NOMO-1 treated with dmso at 0.1 percent for 144 hours (cell line): ENCODE results near the gene WFDC9.
"Not testable (repeated sequence)": the region's sequence is repeated elsewhere in the genome, so short reads cannot be mapped to it uniquely, and the experiment has no call there.

Experiments
- DNase-seq: peaks from one replicate; lab custom pipeline; 2025; ENCODE audit not compliant: unreplicated experiment; lab: John Stamatoyannopoulos, UW

WFDC9 gene

DNA sequence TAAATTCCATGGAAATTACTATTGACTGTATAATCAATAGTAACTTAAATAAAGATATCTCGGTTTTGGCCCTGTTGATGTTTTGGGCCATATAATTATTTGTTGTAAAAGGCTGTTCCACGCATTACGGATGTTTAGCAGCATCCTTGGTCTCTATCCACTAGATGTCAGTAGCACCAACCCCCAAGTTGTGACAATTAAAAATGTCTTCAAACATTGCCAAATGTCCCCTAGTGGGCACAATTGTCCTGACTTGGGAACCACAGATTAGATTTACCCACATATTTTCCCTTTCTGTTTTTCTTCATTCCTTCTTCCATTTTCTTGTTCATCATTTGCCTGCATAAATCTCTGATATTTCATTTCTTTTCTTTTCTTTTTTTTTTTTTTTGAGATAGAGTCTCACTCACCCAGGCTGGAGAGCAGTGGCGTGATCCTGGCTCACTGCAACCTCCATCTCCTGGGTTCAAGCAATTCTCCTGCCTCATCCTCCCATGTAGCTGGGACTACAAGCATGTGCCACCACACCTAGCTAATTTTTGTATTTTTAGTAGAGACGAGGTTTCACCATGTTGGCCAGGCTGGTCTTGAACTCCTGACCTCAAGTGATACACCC is 38.4 kb downstream of the WFDC9 start:
- peak; percentile 36 for DNase-seq

DNA sequence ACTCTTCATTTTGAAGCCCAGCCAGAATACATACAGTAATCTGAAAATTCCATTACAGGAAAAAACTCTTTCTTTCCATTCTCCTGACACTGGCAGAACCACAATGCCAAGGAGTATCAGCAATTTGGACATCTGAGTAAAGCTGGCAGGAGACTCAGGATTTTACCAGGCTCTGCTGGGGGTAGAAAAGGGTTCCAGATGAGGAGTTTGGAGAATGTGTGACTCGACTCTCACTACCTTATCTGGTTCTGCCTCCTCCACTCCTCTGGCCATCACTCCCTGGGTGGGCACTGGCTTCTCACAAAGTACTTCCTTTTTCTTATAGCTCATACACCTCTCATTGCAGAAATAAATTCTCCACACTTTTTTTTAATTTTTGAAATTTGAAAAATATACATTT is 41.4 kb downstream of the WFDC9 start:
- no peak for DNase-seq

DNA sequence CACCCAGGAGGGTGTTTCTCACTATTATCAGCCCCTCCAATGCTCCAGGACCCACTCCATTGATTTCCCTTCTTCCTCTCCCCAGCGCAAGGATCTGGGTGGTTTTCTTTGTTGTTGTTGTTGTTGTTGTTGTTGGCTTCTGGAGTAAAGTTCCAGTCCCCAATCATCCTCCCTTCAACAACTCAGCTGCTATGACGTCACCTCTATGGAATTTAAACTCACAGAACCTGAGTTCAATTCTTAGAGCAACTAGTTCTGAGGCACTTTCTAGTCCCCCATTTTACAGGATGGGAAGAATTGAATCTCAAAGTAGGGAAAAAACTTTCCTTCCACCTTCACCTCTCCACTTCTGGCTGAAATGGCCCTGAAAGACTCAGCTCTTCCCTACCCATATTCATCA is 42.3 kb downstream of the WFDC9 start:
- DNase-seq = no peak

DNA sequence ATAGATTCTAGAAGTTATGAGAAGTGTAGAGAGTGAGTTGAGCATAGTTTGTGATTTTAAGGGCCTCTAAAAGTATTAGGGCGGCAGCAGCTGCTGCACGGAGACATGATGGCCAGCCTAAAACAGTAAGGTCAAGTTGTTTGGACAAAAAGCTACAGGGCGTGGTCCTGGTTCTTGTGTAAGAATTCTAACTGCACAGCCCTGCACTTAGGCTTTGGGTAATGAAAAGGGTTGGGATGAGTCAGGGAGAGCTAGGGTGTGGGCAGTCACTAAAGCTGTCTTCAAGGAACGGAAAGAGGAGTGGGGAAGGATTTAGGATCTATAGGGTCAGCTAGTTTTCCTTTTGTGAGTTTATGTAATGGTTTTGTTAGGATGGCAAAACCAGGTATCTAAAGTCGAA is 45.1 kb downstream of the WFDC9 start:
- DNase-seq = not testable (repeated sequence)

DNA sequence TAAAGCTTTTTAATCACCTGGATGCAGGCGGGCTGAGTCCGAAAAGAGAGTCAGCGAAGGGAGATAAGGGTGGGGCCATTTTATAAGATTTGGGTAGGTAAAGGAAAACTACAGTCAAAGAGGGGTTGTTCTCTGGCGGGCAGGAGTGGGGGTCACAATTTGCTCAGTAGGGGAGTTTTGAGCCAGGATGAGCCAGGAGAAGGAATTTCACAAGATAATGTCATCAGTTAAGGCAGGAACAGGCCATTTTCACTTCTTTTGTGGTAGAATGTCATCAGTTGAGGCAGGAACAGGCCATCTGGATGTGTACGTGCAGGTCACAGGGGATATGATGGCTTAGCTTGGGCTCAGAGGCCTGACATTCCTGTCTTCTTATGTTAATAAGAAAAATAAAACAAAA is 46.8 kb downstream of the WFDC9 start:
- not testable (repeated sequence) for DNase-seq

DNA sequence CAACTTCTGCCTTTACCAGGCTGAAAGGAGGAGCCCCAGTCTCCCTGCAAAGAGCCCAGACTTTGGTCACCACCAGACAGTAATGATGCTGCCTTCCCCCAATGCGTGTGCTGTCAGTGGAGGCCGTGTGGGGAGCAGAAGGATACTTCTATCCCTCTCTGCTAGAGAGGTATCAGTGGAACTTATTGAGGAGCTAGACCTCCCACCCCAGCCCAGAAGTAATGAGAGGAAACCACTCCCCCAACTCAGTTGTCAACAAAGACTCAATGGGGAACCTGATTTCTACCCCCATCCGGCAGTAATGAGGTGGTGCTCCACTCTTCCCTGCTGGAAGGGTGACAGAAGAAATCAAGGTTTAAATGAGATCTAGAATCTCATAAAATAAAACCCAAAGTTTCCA is 47.6 kb downstream of the WFDC9 start:
- no peak for DNase-seq

DNA sequence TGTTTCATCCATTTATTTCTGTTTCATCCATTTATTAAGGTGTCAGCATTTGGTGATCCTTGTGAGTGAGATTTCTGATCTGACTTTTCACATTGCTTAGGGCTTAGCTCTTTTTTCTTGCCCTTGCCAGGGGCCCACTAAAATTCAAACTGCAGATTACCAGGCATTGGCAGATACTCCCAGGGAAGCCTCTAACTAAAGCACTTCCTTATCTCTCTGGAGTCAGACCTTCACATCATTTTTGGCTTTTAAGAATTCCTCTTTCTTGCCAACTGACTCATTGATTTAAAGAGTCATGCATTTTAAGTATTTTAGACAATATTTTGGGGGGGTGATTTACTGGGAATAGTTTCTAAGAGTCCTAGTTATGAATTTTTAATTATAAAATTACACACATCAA is 49.4 kb downstream of the WFDC9 start:
- DNase-seq = no peak

DNA sequence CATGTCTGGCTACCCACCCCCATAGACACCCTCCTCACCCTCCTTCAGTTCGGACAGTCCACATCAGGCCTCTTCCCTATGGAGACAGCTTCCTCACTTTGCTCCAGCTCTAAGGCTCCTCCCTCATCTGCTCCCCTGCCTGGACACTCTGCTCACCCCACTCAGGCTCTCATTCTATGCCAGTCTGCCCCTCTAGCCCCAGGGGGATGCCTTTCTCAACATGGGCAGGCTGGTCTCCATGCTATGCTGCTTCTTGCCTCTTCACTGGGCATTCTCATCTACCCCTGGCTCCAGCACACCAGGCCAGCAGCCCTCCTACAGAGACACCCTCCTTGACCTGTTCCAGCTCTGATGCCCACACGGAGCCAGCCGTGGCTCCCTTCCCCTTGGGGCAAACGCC is 51.9 kb downstream of the WFDC9 start, which contains the start of gene WFDC8:
WFDC8 (minus strand) TSS at position 101 of the 400 bp plus-strand sequence; CDS start at position 64, 37 bp downstream.
- no peak for DNase-seq

DNA sequence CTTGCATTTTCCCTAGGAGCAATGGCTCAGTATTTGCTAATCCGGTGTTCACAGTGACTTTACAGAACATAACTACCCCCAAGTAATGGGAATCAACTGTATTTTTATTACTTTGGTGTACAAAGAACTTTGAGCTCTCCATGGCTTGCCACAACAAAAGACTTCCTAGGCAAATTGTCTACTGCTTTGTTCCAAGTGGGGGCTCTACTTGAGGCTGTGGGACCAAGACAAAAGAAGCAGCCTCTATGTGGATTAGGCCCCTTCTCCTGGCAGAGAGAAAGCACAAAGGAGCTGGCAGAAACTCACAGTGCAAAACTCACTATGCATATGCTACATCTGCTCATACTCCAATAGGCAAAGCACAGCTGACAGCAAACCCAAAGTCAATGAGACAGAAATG is 52.9 kb downstream of the WFDC9 start:
- DNase-seq = no peak

DNA sequence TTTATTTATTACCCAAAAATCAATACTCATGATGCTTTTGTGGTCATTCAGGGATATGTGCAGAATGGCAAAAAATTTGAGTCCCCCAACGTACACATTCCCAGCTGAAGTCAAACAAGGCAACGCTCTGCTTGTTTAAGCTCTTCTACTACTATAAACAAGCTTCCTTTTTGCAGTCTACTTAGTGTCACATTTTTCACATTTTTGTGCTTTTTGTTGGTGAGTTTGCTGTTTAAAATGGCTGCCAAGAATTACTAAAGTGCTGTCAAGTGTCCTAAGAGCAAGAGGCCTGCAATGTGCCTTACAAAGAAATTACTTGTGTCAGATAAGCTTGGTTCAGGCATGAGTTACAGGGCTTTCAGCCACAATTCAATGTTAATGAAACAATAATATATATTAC is 54.1 kb downstream of the WFDC9 start:
- no peak for DNase-seq

DNA sequence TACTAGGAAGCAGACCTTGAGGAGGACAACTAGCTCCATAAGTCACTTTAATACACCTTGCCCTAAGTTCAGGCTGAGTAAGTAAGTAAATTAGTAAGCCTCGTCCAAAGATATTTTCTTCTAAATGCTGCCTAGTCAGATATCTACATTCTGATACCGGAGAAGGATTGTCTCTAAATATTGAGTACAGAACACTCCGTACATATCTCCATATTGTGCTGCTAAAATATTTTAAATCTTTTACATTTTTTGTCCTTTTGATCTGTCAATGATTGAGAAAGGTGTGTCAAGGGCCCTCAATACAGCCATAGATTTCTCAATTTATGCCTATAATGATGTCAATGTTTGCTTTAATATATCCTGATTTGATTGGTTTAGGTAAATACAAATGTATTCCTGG is 55.2 kb downstream of the WFDC9 start:
- no peak for DNase-seq

DNA sequence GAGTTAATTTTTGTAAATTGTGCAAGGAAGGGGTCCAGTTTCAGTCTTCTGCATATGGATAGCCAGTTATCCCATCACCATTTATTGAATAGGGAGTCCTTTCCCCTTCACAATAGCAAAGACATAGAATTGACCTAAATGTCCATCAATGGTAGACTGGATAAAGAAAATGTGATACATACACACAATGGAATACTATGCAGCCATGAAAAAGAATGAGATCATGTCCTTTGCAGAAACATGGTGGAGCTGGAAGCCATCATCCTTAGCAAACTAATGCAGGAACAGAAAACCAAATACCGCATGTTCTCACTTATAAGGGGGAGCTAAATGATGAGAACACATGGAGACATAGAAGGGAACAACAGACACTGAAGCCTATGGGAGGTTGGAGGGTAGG is 61.4 kb downstream of the WFDC9 start:
- not testable (repeated sequence) for DNase-seq

DNA sequence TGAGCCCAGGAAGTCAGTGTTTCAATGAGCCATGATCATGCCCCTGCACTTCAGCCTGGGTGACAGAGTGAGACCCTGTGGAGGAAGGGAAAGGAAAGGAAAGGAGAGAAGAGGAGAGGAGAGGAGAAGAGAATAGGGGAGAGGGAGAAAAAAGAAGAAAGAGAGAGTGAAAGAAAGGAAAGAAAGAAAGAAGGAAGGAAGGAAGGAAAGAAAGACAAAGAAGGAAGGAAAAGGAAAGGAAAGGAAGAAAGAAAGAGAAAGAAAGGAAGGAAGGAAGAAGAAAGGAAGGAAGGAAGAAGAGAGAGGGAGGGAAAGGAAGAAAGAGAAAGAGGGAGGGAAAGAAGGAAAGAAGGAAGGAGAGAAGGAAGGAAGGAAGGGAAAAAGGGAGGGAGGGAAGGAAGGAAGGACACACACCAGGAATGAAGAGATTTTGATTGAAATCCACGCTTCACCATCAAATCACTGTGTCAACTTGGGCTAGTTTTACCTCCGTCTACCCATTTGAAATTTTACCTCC is 66.3 kb downstream of the WFDC9 start:
- DNase-seq = no peak
